Stimulated activated naive CD8-positive, alpha-beta T cell treated with anti-CD3 and anti-CD28 coated beads, Interleukin-15, amount 100 ng/mL, for 72 hours (primary cell): ENCODE data around the gene CSNK1G1.
"Not testable (repeated sequence)": the region's sequence is repeated elsewhere in the genome, so short reads cannot be mapped to it uniquely, and the experiment has no call there.

Source experiments
- ATAC-seq: fragments of 150-1000 bp; cut with Tn5 transposase; 2 replicates; pipeline ENCODE4 v1.10.0; 2021; ENCODE audit warnings: mild to moderate bottlenecking, moderate library complexity
- DNase-seq, 2 donors: peaks; one replicate each; pipeline ENCODE4 v3.0.0; 2021 to 2022
- H3K27ac Mint-ChIP-seq, 2 donors: one replicate each; pipeline ENCODE4 v1.8.0; 2022; ENCODE audit warnings: mild to moderate bottlenecking in 2 of 2, mixed read lengths in 2 of 2, moderate library complexity in 2 of 2
- H3K27me3 Mint-ChIP-seq: one replicate; pipeline ENCODE4 v1.8.0; 2022; ENCODE audit warnings: mixed read lengths
- H3K4me1 Mint-ChIP-seq: one replicate; pipeline ENCODE4 v1.8.0; 2022; ENCODE audit warnings: mild to moderate bottlenecking, mixed read lengths
- H3K4me3 Mint-ChIP-seq, 2 donors: one replicate each; pipeline ENCODE4 v1.8.0; 2022; ENCODE audit warnings: mild to moderate bottlenecking in 2 of 2, mixed read lengths in 2 of 2, moderate library complexity in 1 of 2
- H3K9me3 Mint-ChIP-seq, 2 donors: one replicate each; pipeline ENCODE4 v1.8.0; 2022; ENCODE audit warnings: mixed read lengths in 2 of 2

Gene CSNK1G1

GRCh38 chr15:64247906-64248541 is 107.9 kb downstream of the CSNK1G1 start:
- Mint-ChIP-seq H3K4me3 (no peak overlapping the region), H3K27ac (peak overlapping the region in 1 of 2 donors; percentile 85), H3K9me3 (peaks cover 0 to 5% of the 10 kb centered on the region in 2 donors), H3K27me3 (no peaks in the 10 kb centered on the region), H3K4me1 (peaks cover 49% of the 10 kb centered on the region)
- ATAC-seq (peak; percentile 74), DNase-seq (peak; percentile 30 to 59)

DNA sequence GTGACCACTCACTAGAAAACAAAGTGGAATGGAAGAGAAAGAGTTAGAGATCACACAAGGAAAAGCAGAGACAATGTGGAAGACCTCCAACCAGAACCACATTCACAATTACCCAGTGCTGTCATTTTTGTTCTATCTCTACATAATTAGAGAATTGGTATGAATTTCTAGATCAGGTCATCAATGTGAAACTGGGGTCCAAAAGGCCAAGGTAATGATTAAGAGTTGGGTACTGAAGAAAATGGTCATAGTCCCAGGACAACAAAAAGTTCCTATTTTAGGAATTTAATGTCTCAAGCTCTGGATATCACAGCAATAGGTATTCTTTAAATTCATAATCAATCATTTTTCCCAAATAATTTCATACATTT is 108.5 kb downstream of the CSNK1G1 start:
- H3K27me3 Mint-ChIP-seq = no peaks in the 10 kb centered on the region
- peaks cover 2 to 5% of the 10 kb centered on the region in 2 donors for H3K9me3 Mint-ChIP-seq
- DNase-seq (no peak), ATAC-seq (no peak)
- peaks cover 49% of the 10 kb centered on the region for H3K4me1 Mint-ChIP-seq
- peak overlapping the region in 1 of 2 donors; percentile 31 for H3K4me3 Mint-ChIP-seq
- peak overlapping the region; percentile 67 to 73 for H3K27ac Mint-ChIP-seq

DNA sequence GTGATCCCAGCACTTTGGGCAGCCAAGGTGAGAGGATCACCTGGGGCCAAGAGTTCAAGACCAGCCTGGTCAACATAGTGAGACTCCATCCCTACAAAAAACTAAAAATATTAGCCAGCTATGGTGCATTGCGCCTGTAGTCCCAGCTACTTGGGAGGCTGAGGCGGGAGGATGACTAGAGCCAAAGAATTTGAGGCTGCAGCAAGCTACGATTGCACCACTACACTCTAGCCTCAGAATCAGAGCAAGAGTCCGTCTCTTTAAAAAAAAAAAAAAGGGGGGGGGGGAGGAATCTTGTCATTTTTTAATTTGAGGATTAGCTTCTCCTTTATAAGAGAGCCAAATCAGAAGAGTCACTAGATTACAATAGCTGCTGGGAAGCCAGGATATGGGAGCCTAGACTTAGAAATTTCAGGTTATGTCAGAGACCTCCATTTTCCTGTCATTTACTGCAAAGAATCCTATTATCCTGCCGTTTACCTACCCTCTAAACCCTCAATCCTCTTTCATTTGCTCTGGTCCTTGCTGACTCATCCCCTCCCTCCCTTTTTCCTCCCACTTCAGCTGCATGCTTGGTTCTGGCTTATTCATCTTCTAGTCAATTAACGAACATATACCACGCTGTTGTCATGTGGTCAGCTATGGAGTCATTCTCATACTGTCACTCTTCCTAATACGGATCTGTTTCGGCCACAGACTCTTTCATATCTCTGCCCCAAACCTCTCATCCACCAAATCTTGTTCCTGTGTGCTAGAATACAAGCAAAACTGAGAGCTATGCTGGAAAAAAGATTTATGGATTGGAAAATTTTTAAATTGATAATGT is 109.4 kb downstream of the CSNK1G1 start:
- ATAC-seq (peak; percentile 99), DNase-seq (peak; percentile 63 to 81)
- no peaks in the 10 kb centered on the region for H3K27me3 Mint-ChIP-seq
- peaks cover 54% of the 10 kb centered on the region for H3K4me1 Mint-ChIP-seq
- peak overlapping the region; percentile 26 to 54 for H3K4me3 Mint-ChIP-seq
- H3K27ac Mint-ChIP-seq = peak overlapping the region in 1 of 2 donors; percentile 86
- H3K9me3 Mint-ChIP-seq = peaks cover 8 to 11% of the 10 kb centered on the region in 2 donors

GRCh38 chr15:64245405-64245804 is 110.6 kb downstream of the CSNK1G1 start:
- Mint-ChIP-seq H3K9me3 (peaks cover 10 to 12% of the 10 kb centered on the region in 2 donors), H3K4me1 (peaks cover 62% of the 10 kb centered on the region), H3K4me3 (no peak overlapping the region), H3K27ac (no peak overlapping the region), H3K27me3 (no peaks in the 10 kb centered on the region)
- ATAC-seq (no peak), DNase-seq (no peak)

- ATAC-seq = peak; percentile 23
- peaks cover 61% of the 10 kb centered on the region for H3K4me1 Mint-ChIP-seq
- H3K9me3 Mint-ChIP-seq = peaks cover 5 to 12% of the 10 kb centered on the region in 2 donors
Measured at GRCh38 chr15:64237677-64238076, 118.3 kb downstream of the CSNK1G1 start.

GRCh38 chr15:64236156-64236894 is 119.6 kb downstream of the CSNK1G1 start:
- DNase-seq (no peak), ATAC-seq (no peak)
- H3K27ac Mint-ChIP-seq = no peak overlapping the region
- no peak overlapping the region for H3K4me3 Mint-ChIP-seq
- H3K4me1 Mint-ChIP-seq = peaks cover 53% of the 10 kb centered on the region
- H3K27me3 Mint-ChIP-seq = no peaks in the 10 kb centered on the region
- H3K9me3 Mint-ChIP-seq = no peaks in the 10 kb centered on the region

More at GRCh38 chr15:64237677-64238076, 118.3 kb downstream of the CSNK1G1 start:
- H3K27me3 Mint-ChIP-seq = no peaks in the 10 kb centered on the region
- H3K27ac Mint-ChIP-seq = no peak overlapping the region
- H3K4me3 Mint-ChIP-seq = no peak overlapping the region
- no peak for DNase-seq

- Mint-ChIP-seq H3K27ac (peak overlapping the region in 1 of 2 donors; percentile 20), H3K4me1 (peaks cover 45% of the 10 kb centered on the region), H3K4me3 (no peak overlapping the region), H3K27me3 (no peaks in the 10 kb centered on the region), H3K9me3 (no peaks in the 10 kb centered on the region)
- DNase-seq = no peak
- ATAC-seq = no peak
Measured at GRCh38 chr15:64235552-64235951, 120.4 kb downstream of the CSNK1G1 start.

GRCh38 chr15:64233299-64233698 is 122.7 kb downstream of the CSNK1G1 start:
- DNase-seq = no peak
- no peaks in the 10 kb centered on the region for H3K27me3 Mint-ChIP-seq
- H3K4me1 Mint-ChIP-seq = peaks cover 38% of the 10 kb centered on the region
- no peak overlapping the region for H3K27ac Mint-ChIP-seq
- H3K9me3 Mint-ChIP-seq = no peaks in the 10 kb centered on the region
- no peak for ATAC-seq
- H3K4me3 Mint-ChIP-seq = no peak overlapping the region

GRCh38 chr15:64232400-64232799 is 123.6 kb downstream of the CSNK1G1 start:
- Mint-ChIP-seq H3K4me1 (peaks cover 31% of the 10 kb centered on the region), H3K4me3 (no peak overlapping the region)
- no peak for DNase-seq

DNA sequence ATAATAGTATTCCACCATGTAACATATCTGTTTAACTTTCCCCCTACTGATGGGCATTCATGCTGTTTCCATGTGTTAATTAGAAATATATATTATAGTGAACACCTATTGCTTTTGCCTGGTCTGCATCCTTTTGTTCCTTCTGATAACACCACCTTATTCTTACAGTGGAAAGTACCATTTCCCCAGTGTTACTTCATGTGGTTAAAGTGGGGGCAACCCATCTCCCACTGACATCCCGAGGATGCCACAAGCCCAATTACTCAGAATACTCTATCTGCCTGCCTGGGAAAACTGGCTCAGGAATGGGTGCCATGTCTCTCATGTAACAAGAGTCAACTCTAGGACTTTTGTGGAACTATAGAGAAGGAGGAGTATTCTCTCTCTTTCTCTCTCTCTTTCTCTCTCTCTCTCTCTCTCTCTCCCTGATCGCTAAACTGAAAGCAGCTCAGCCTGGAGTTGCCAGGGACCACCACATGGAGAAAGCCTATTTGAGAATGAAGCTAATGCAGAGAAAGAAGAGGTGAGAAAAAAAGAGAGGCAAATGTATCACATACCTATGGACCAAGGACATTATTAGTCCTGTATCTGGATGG is 126.7 kb downstream of the CSNK1G1 start:
- ATAC-seq = peak; percentile 45
- no peaks in the 10 kb centered on the region for H3K27me3 Mint-ChIP-seq
- peak overlapping the region in 1 of 2 donors; percentile 76 for H3K27ac Mint-ChIP-seq

More at GRCh38 chr15:64232400-64232799, 123.6 kb downstream of the CSNK1G1 start:
- Mint-ChIP-seq H3K27ac (no peak overlapping the region), H3K9me3 (no peaks in the 10 kb centered on the region), H3K27me3 (no peaks in the 10 kb centered on the region)
- ATAC-seq = no peak

GRCh38 chr15:64225804-64226203 is 130.2 kb downstream of the CSNK1G1 start:
- H3K9me3 Mint-ChIP-seq = no peaks in the 10 kb centered on the region
- no peak overlapping the region for H3K4me3 Mint-ChIP-seq
- peaks cover 22% of the 10 kb centered on the region for H3K4me1 Mint-ChIP-seq
- no peak overlapping the region for H3K27ac Mint-ChIP-seq
- ATAC-seq = no peak
- DNase-seq = no peak
- H3K27me3 Mint-ChIP-seq = no peaks in the 10 kb centered on the region

More for the DNA sequence above, 126.7 kb downstream of the CSNK1G1 start:
- Mint-ChIP-seq H3K4me1 (peaks cover 17% of the 10 kb centered on the region), H3K9me3 (no peaks in the 10 kb centered on the region), H3K4me3 (peak overlapping the region; percentile 21 to 35)
- DNase-seq = no peak

DNA sequence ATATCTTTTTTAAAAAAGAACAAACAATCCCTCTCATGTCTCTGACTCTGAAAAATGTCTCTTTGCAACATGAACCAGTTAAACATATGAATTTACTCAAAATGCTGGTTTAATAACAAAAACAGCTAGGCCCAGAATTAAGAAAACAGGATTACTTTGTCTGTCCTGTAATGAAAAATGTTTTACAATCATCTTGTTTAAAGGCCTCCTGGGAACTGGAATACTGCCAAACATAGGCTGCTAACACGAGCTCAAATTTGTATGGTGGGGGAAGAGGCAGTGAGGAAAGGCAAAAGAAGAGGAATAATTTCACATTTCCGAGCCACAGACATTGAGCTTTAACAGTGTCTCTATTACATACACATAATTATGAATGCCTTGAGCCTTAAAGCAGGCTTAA is 131.5 kb downstream of the CSNK1G1 start:
- H3K4me3 Mint-ChIP-seq = no peak overlapping the region
- H3K4me1 Mint-ChIP-seq = peaks cover 21% of the 10 kb centered on the region
- DNase-seq (no peak), ATAC-seq (no peak)
- peak overlapping the region in 1 of 2 donors; percentile 57 for H3K27ac Mint-ChIP-seq
- no peaks in the 10 kb centered on the region for H3K9me3 Mint-ChIP-seq
- no peaks in the 10 kb centered on the region for H3K27me3 Mint-ChIP-seq

DNA sequence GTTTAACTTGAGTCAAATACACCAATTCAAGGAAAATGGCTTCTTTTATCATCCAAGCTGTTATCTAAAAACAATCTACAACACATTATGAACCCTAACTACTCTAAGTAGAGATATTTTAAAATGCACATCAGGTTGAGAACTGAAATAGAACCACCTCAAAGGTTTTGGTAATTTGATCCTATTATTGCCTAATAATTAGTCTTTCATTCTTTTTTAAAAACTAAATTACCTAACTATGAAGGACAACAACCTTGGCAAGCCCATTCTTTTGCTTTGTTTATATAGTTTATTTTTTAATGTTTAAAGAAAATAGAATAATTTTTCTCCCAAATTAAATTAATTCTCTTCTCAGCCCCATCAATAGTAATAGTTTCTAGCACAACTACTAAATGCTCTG is 132.1 kb downstream of the CSNK1G1 start:
- no peaks in the 10 kb centered on the region for H3K27me3 Mint-ChIP-seq
- no peak overlapping the region for H3K4me3 Mint-ChIP-seq
- H3K4me1 Mint-ChIP-seq = peaks cover 15% of the 10 kb centered on the region
- H3K9me3 Mint-ChIP-seq = no peaks in the 10 kb centered on the region
- DNase-seq (no peak), ATAC-seq (no peak)
- H3K27ac Mint-ChIP-seq = no peak overlapping the region

GRCh38 chr15:64222573-64223366 is 133.2 kb downstream of the CSNK1G1 start:
- no peak overlapping the region for H3K27ac Mint-ChIP-seq

GRCh38 chr15:64221911-64222310 is 134.1 kb downstream of the CSNK1G1 start:
- not testable (repeated sequence) for H3K4me1 Mint-ChIP-seq, H3K27me3 Mint-ChIP-seq, H3K27ac Mint-ChIP-seq, H3K4me3 Mint-ChIP-seq, DNase-seq, H3K9me3 Mint-ChIP-seq, ATAC-seq

More at GRCh38 chr15:64222573-64223366, 133.2 kb downstream of the CSNK1G1 start:
- Mint-ChIP-seq H3K4me3 (no peak overlapping the region), H3K9me3 (no peaks in the 10 kb centered on the region), H3K4me1 (peaks cover 9% of the 10 kb centered on the region), H3K27me3 (no peaks in the 10 kb centered on the region)
- peak; percentile 61 for ATAC-seq
- DNase-seq = no peak
